SK-N-MC (cell line): ENCODE results near the gene MYO16.

Source experiments
- EZH2 ChIP-seq: fragments of 200-600 bp; sonication (generic); IDR thresholded peaks from one replicate; pipeline ENCODE4 v1.6.1; 2017; ENCODE audit warnings: antibody characterized with exemption
- FOXP2 ChIP-seq: optimal IDR thresholded peaks from 2 replicates; pipeline ENCODE3; 2011; ENCODE audit warnings: mild to moderate bottlenecking, moderate library complexity; ENCODE audit not compliant: insufficient read depth; ENCODE audit errors: extremely low read length, control extremely low read depth
- POLR2AphosphoS5 ChIP-seq: IDR thresholded peaks from 2 replicates; pipeline ENCODE4 v1.6.1; 2012; ENCODE audit warnings: mild to moderate bottlenecking, low read depth, low read length, borderline replicate concordance

DNA sequence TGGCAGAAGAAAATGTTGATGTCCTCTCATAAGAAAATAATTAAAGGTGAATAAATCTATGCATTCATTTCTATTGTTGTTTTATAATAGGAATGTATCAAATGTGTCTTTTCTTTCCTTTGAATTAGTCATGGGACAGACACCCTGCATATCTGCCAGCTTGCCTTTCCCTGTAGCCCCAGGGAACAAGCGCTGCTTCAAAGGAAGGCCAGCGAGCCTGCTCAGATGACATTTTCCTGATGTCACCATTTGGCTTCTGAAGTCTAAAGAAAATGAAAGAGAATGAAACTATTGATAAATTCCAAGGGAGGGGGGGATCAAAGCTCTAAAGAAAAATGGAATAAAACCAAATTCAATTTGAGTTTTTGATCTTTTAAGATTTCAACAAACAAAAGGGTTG, 582.2 kb downstream of the MYO16 start:
- TF ChIP-seq EZH2: no peak
- no peak for TF ChIP-seq POLR2AphosphoS5
- no peak for TF ChIP-seq FOXP2
